GM12873 (cell line): Measurements from ENCODE around the gene PWP1.

Source experiments
- TF ChIP-seq, protein P1 (sequence below): IDR thresholded peaks from 2 replicates; pipeline ENCODE4 v1.5.1; 2012; ENCODE audit warnings: low read depth, mild to moderate bottlenecking, moderate library complexity, low read length, control low read depth; ENCODE audit not compliant: insufficient read depth; ENCODE audit errors: missing control alignments

PWP1 gene

DNA sequence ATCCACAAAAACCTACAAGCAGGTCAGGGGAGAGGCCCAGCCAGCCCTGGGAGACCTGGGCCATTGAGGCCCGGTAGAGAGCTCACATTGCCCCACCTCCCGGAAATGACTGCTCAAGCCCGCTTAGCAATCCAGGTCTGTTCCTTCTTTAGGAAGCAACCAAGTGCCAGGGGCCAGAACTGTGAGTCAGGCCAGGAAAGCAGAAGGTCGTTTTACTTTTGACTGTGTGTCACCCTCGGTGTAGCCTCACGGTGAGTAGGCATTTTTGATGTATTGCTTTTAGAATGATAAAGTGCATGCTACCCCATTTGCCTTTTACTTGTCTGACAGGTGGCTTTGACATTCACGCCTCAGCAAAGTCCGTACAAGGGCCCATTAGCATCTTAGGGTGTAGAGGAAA, 25.4 kb upstream of the PWP1 start:
- TF ChIP-seq, protein P1, sequence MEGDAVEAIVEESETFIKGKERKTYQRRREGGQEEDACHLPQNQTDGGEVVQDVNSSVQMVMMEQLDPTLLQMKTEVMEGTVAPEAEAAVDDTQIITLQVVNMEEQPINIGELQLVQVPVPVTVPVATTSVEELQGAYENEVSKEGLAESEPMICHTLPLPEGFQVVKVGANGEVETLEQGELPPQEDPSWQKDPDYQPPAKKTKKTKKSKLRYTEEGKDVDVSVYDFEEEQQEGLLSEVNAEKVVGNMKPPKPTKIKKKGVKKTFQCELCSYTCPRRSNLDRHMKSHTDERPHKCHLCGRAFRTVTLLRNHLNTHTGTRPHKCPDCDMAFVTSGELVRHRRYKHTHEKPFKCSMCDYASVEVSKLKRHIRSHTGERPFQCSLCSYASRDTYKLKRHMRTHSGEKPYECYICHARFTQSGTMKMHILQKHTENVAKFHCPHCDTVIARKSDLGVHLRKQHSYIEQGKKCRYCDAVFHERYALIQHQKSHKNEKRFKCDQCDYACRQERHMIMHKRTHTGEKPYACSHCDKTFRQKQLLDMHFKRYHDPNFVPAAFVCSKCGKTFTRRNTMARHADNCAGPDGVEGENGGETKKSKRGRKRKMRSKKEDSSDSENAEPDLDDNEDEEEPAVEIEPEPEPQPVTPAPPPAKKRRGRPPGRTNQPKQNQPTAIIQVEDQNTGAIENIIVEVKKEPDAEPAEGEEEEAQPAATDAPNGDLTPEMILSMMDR: no peak

DNA sequence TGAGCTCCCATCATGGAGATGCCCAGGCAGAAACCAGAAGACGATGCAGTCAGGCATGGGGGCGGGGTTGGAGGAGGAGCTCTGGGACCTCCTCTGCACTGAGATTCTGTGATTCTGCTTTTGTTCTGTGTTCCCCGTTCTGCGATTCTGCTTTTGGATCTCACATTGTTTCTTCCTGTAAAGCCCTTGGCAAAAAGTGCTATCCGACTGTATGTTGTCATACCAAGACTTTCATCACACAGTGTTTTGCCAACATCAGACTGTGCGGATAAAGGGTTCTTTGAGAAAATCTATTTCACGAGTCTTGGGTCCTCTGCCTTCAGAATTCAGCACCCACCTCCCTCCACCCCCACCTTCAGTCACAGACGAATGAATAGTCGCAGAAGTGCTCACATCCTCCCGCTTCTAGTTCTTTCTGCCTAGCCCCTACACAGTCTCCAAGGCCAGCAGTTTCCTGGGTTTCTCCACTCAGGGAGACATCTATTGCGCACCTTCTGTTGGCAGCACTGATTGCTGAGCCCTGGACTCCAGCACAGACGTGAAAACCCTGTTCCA, 24.7 kb upstream of the PWP1 start:
- TF ChIP-seq, protein P1: no peak

DNA sequence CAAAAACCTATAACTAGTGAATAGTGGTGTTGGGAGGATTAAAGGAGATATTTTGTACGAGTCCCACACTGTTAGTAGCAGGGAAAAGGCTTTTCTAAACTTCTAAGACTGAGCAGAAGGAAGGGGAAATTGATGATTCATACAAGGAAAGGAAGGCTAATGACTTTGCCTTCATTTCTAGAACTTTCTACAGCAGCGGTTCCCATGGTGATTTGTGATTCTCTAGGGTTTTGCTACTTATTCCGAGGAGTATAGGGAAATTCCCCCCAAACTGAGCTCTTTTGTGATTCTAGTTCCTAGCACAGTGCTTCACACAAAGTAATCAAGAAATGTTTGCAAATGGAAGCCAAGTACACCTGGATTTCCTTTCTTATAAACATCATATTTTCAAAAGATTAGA, 23.8 kb upstream of the PWP1 start:
- TF ChIP-seq, protein P1: no peak

DNA sequence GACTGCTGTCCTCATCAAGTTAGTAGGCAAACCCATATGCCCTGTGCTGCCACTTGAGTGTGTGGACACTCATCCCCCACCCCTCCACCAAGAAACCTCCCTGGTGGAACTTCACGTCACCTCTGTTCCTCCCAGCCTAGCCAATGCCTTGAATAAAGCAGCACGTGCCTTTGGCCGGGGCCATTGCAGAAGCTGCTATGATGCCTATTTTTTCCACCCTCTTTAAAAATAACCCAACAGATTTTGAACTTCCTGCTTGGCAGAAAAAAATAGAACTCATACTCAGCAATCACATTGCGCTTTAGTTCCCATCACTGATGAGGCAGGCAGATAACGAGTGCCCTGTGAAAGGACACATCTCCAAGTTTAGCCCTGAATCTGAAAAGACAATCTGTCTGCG, 23.1 kb upstream of the PWP1 start:
- TF ChIP-seq, protein P1: no peak

DNA sequence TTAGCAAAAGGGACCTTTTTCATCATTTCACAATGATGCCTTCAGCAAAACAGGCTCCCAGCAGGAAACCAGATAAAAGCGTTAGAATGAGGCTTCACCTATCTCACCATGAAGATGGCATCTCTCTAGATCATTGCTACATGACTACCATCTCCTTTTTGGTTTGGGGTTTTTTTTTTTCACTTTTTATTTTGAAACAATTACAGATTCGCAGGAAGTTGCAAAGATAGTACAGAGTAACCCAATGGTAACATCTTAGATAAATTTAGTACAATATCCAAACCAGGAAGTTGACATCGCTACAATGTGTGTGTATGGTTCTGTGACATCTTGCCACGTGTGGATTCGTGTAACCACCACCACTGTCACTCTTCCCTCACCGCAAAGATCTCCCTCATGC, 22.3 kb upstream of the PWP1 start:
- TF ChIP-seq, protein P1: no peak

DNA sequence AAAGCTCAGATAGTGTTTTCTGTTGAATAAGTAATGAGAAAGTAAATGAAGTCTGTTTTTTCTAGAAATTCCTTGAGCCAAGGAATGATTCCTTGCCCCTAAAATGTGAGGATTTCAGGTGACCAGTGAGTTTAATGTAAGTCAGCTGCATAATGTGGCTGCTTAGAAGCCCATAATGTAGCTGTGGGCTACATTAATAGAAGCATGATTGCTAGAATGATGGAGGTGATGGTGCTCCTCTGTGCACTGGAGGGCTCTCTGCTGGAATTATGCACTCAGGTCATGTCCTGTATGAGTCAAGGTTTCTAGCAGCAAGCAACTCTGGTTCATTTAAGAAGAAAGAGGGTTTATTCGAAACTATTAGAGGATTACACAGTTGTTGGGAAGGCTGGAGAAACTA, 19.6 kb upstream of the PWP1 start:
- TF ChIP-seq, protein P1: no peak

DNA sequence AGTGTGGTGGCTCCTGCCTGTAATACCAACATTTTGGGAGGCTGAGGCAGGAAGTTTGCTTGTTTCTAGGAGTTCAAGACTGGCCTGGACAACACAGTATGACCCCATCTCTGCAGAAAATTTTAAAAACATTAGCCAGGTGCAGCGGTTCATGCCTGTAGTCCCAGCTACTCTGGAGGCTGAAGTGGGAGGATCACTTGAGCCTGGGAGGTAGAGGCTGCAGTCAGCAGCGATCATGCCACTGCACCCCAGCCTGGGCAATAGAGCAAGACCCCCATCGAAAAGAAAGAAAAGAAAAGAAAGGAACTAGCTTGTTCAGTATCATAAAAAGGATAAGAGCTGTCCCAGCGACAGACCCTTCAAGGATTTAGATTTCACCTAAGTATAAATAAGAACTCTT, 18.1 kb upstream of the PWP1 start:
- TF ChIP-seq, protein P1: no peak
